A673 (cell line): ENCODE results near the gene CTSA. TPM values are rescaled to one million over a fixed set of nuclear protein-coding genes. Genes with fewer than 3 reads are reported as not detected.

Experiments
- BruUV-seq: library from RNA; stranded (reverse); fragments of 400-500 nt; replicated peaks from 2 replicates; lab custom pipeline; 2021; lab: Mats Ljungman, UMichigan
- CTCF ChIA-PET: fragments of 300-600 bp; sonication (Branson Sonifier 250); formaldehyde crosslinking; loops from one replicate; lab custom pipeline; 2022; ENCODE audit warnings: antibody characterized with exemption; lab: Charles Lee
- POLR2A ChIA-PET: fragments of 300-600 bp; sonication (Branson Sonifier 250); formaldehyde crosslinking; loops from one replicate; lab custom pipeline; 2022; ENCODE audit warnings: antibody characterized with exemption; ENCODE audit not compliant: low non-redundant PET; lab: Charles Lee
- DNase-seq: peaks from one replicate; pipeline ENCODE4 v3.0.0-alpha.2; 2015; ENCODE audit warnings: low spot score
- H3K27ac ChIP-seq: fragments of 200-600 bp; sonication (generic); 2 replicates; pipeline ENCODE4 v1.5.1; 2016; ENCODE audit warnings: mixed run types, low read depth, mild to moderate bottlenecking, mixed read lengths, antibody characterized with exemption, low read length; ENCODE audit not compliant: poor library complexity, severe bottlenecking
- H3K27me3 ChIP-seq: fragments of 200-600 bp; sonication (generic); replicated peaks from 2 replicates; pipeline ENCODE4 v1.6.1; 2017; ENCODE audit warnings: mixed run types, low read depth, mild to moderate bottlenecking, mixed read lengths, antibody characterized with exemption, low read length; ENCODE audit not compliant: insufficient read depth, poor library complexity
- H3K36me3 ChIP-seq: fragments of 200-600 bp; sonication (generic); 2 replicates; pipeline ENCODE4 v1.6.1; 2016; ENCODE audit warnings: mixed run types, mild to moderate bottlenecking, mixed read lengths, antibody characterized with exemption, low read length; ENCODE audit not compliant: insufficient read depth, poor library complexity, severe bottlenecking
- H3K4me1 ChIP-seq: fragments of 200-600 bp; sonication (generic); 2 replicates; pipeline ENCODE4 v1.6.1; 2017; ENCODE audit warnings: mixed run types, mild to moderate bottlenecking, mixed read lengths, antibody characterized with exemption, low read length; ENCODE audit not compliant: insufficient read depth, poor library complexity, severe bottlenecking
- H3K4me3 ChIP-seq: fragments of 200-600 bp; sonication (generic); 2 replicates; pipeline ENCODE4 v1.5.1; 2016; ENCODE audit warnings: low read depth, mixed run types, mild to moderate bottlenecking, mixed read lengths, low read length; ENCODE audit not compliant: poor library complexity, severe bottlenecking
- H3K9me3 ChIP-seq: fragments of 200-600 bp; sonication (generic); 2 replicates; pipeline ENCODE4 v1.6.1; 2016; ENCODE audit warnings: mixed run types, low read depth, mild to moderate bottlenecking, mixed read lengths, antibody characterized with exemption, low read length; ENCODE audit not compliant: poor library complexity, severe bottlenecking
- CTCF ChIP-seq: fragments of 300-800, 200-600 bp; sonication (generic); conservative IDR thresholded peaks from 2 replicates; pipeline ENCODE4 v1.5.1; 2017; ENCODE audit warnings: low read depth, mild to moderate bottlenecking, antibody characterized with exemption, low read length, moderate library complexity, mixed read lengths
- EZH2 ChIP-seq: fragments of 200-600 bp; sonication (generic); IDR thresholded peaks from 2 replicates; pipeline ENCODE4 v1.6.1; 2017; ENCODE audit warnings: borderline replicate concordance, low read depth, mild to moderate bottlenecking, mixed read lengths, antibody characterized with exemption, low read length; ENCODE audit not compliant: poor library complexity, severe bottlenecking
- intact Hi-C: fragments of 100-400 bp; cut with micrococcal nuclease; formaldehyde crosslinking; loops from one replicate; pipeline ENCODE4 v1.10.0; 2022; ENCODE audit not compliant: unreplicated experiment
- total RNA-seq: library from RNA; stranded (reverse); gene quantifications from 2 replicates; pipeline ENCODE4 v1.2.3, GENCODE V29; 2021

The CTSA gene
- total RNA-seq, 1 experiment from 2014 or later: 83.5 TPM

GRCh38 chr20:45924391-45925261, 33.5 kb downstream of the CTSA start:
- no TSS peak for BruUV-seq
- H3K9me3 ChIP-seq: no peaks in the 10 kb centered on the region
- POLR2A ChIA-PET: no interaction called here
- H3K27ac ChIP-seq: peak overlapping the region; percentile 14
- H3K4me1 ChIP-seq: no peaks in the 10 kb centered on the region
- H3K36me3 ChIP-seq: no peaks in the 10 kb centered on the region
- DNase-seq: peak; percentile 54
- no peak for TF ChIP-seq CTCF
- TF ChIP-seq EZH2: no peak
- H3K27me3 ChIP-seq: no peaks in the 10 kb centered on the region
- no peak overlapping the region for H3K4me3 ChIP-seq
- intact Hi-C loops: no loop called here
- CTCF ChIA-PET: no interaction called here

- ChIA-PET POLR2A (no interaction called here), CTCF (no interaction called here)
- Histone ChIP-seq H3K27ac (peak overlapping the region; percentile 16), H3K27me3 (no peaks in the 10 kb centered on the region), H3K4me1 (no peaks in the 10 kb centered on the region), H3K36me3 (no peaks in the 10 kb centered on the region), H3K9me3 (no peaks in the 10 kb centered on the region), H3K4me3 (no peak overlapping the region)
- DNase-seq: no peak
- TF ChIP-seq CTCF (no peak), EZH2 (no peak)
- intact Hi-C loops: no loop called here
- BruUV-seq: no TSS peak
These were observed 34.8 kb downstream of the CTSA start for GRCh38 chr20:45925821-45926506.

GRCh38 chr20:45926731-45927070, 35.6 kb downstream of the CTSA start:
- Histone ChIP-seq H3K36me3 (no peaks in the 10 kb centered on the region), H3K27me3 (no peaks in the 10 kb centered on the region), H3K9me3 (no peaks in the 10 kb centered on the region), H3K27ac (no peak overlapping the region), H3K4me1 (no peaks in the 10 kb centered on the region), H3K4me3 (no peak overlapping the region)
- no peak for DNase-seq
- no peak for TF ChIP-seq EZH2
- no peak for TF ChIP-seq CTCF
- intact Hi-C loops: no loop called here
- CTCF ChIA-PET: no interaction called here
- POLR2A ChIA-PET: interaction anchor here (0.6 kb wide), 1 partner anchor 34 kb away, joined by 15 read pairs; no protein-coding TSS in a partner anchor
- no TSS peak for BruUV-seq
